ENCODE data around the gene TSPAN15. TPM values are rescaled to one million over a fixed set of nuclear protein-coding genes. Genes with fewer than 3 reads are reported as not detected.

TSPAN15 gene
- total RNA-seq, 2 experiments from 2014 or later: 2.4 to 3.1 TPM

GRCh38 chr10:69554611-69555010 is 103.3 kb downstream of the TSPAN15 start:
- BruUV-seq (replicated peaks): no TSS peak
- Histone ChIP-seq H3K79me2 (ENCODE audit: insufficient read depth, low read depth, low read length) (no peaks in the 10 kb centered on the region), H3K27ac (ENCODE audit: low read depth, low read length, poor library complexity, severe bottlenecking) (no peak overlapping the region), H3K36me3 (ENCODE audit: insufficient read depth, low read length) (no peaks in the 10 kb centered on the region), H3K4me2 (ENCODE audit: low read length) (no peak overlapping the region), H3K9me2 (ENCODE audit: insufficient read depth, low read length) (no peaks in the 10 kb centered on the region), H3K4me1 (ENCODE audit: insufficient read depth, low read length, poor library complexity, severe bottlenecking) (no peaks in the 10 kb centered on the region), H3K9me3 (ENCODE audit: low read length) (peaks cover 8% of the 10 kb centered on the region), H2AFZ (ENCODE audit: low read length) (no peak overlapping the region), H4K20me1 (ENCODE audit: insufficient read depth, low read length) (no peaks in the 10 kb centered on the region), H3K4me3 (ENCODE audit: low read depth, low read length, poor library complexity, severe bottlenecking) (no peak overlapping the region)
- no peak for TF ChIP-seq CTCF (conservative IDR thresholded peaks at IDR 0.05; ENCODE audit: low read length)
- TF ChIP-seq EZH2phosphoT487 (IDR thresholded peaks at IDR 0.05; ENCODE audit: borderline replicate concordance, low read depth, low read length): no peak
- ChIA-PET POLR2A (no interaction called here), CTCF (ENCODE audit: unreplicated experiment) (no interaction called here)
- intact Hi-C loops (cut with micrococcal nuclease; ENCODE audit: unreplicated experiment): no loop called here
- DNase-seq (ENCODE audit: low spot score): no peak

Other genes starting within 250 kb of the TSPAN15 start
- gene HKDC1, start 231.1 kb upstream of the TSPAN15 start, total RNA-seq (2014; rRNA removed; shearing (Covaris generic)): not detected in 2 replicates
- gene HKDC1, start 231.1 kb upstream of the TSPAN15 start, total RNA-seq (2022): not detected in 2 replicates
- gene HK1, start 173.0 kb upstream of the TSPAN15 start, total RNA-seq (2014; rRNA removed; shearing (Covaris generic)): 9.7 and 13.1 TPM in 2 replicates
- gene HK1, start 173.0 kb upstream of the TSPAN15 start, total RNA-seq (2022): 23.1 and 31.5 TPM in 2 replicates
- not detected in 2 replicates for gene TACR2, start 34.5 kb upstream of the TSPAN15 start, total RNA-seq (2014; rRNA removed; shearing (Covaris generic))
- not detected in 2 replicates for gene TACR2, start 34.5 kb upstream of the TSPAN15 start, total RNA-seq (2022)
- gene NEUROG3, start 122.0 kb downstream of the TSPAN15 start, total RNA-seq (2014; rRNA removed; shearing (Covaris generic)): not detected in 2 replicates
- gene NEUROG3, start 122.0 kb downstream of the TSPAN15 start, total RNA-seq (2022): not detected in 2 replicates
- not detected in 2 replicates for gene FAM241B, start 178.8 kb downstream of the TSPAN15 start, total RNA-seq (2014; rRNA removed; shearing (Covaris generic))
- not detected in 2 replicates for gene FAM241B, start 178.8 kb downstream of the TSPAN15 start, total RNA-seq (2022)